RWPE2 (cell line): ENCODE results near the gene IBA57.
A peak's percentile ranks its signal among the peaks of the same experiment; 100 is the strongest.

Experiments
- ATAC-seq: fragments of 200-7000 bp; cut with Tn5 transposase; 3 replicates; pipeline ENCODE4 v1.9.1; 2021; ENCODE audit warnings: low read depth
- DNase-seq: peaks from one replicate; pipeline ENCODE4 v3.0.0-alpha.2; 2020; ENCODE audit warnings: low spot score
- H3K27ac ChIP-seq: fragments of 450-650 bp; 2 replicates; pipeline ENCODE4 v1.5.1; 2017; ENCODE audit warnings: mild to moderate bottlenecking; ENCODE audit not compliant: poor library complexity, severe bottlenecking
- H3K27me3 ChIP-seq: fragments of 250-450 bp; sonication (Bioruptor Pico); 2 replicates; pipeline ENCODE4 v1.5.1; 2021; ENCODE audit warnings: mild to moderate bottlenecking, moderate library complexity; ENCODE audit not compliant: insufficient read depth, poor library complexity, severe bottlenecking
- H3K36me3 ChIP-seq: fragments of 250-450 bp; sonication (Bioruptor Pico); 2 replicates; pipeline ENCODE4 v1.5.1; 2020; ENCODE audit warnings: low read depth, mild to moderate bottlenecking, moderate library complexity
- H3K4me1 ChIP-seq: fragments of 250-450 bp; sonication (Bioruptor Pico); 2 replicates; pipeline ENCODE4 v1.5.1; 2021; ENCODE audit warnings: mild to moderate bottlenecking, moderate library complexity; ENCODE audit not compliant: insufficient read depth, poor library complexity, severe bottlenecking
- H3K4me3 ChIP-seq: fragments of 250-450 bp; sonication (Bioruptor Pico); 2 replicates; pipeline ENCODE4 v1.5.1; 2021; ENCODE audit warnings: mild to moderate bottlenecking, moderate library complexity; ENCODE audit not compliant: severe bottlenecking
- H3K9me3 ChIP-seq: fragments of 250-450 bp; sonication (Bioruptor Pico); 2 replicates; pipeline ENCODE4 v1.5.1; 2021; ENCODE audit warnings: mild to moderate bottlenecking, moderate library complexity; ENCODE audit not compliant: severe bottlenecking
- TF ChIP-seq, protein P1 (sequence below): fragments of 450-650 bp; IDR thresholded peaks from one replicate; pipeline ENCODE4 v1.5.1; 2017; ENCODE audit warnings: mild to moderate bottlenecking, moderate library complexity; ENCODE audit not compliant: poor library complexity, severe bottlenecking

The IBA57 gene

GRCh38 chr1:228165372-228166169, at the start of gene IBA57:
TSS of gene IBA57 (plus strand) at chr1:228165804. CDS start at chr1:228165817, 13 bp downstream.
- peak within 1 kb of the TSS; percentile 81 for H3K4me3 ChIP-seq
- no peaks in the 10 kb centered on the region for H3K36me3 ChIP-seq
- TF ChIP-seq, protein P1, sequence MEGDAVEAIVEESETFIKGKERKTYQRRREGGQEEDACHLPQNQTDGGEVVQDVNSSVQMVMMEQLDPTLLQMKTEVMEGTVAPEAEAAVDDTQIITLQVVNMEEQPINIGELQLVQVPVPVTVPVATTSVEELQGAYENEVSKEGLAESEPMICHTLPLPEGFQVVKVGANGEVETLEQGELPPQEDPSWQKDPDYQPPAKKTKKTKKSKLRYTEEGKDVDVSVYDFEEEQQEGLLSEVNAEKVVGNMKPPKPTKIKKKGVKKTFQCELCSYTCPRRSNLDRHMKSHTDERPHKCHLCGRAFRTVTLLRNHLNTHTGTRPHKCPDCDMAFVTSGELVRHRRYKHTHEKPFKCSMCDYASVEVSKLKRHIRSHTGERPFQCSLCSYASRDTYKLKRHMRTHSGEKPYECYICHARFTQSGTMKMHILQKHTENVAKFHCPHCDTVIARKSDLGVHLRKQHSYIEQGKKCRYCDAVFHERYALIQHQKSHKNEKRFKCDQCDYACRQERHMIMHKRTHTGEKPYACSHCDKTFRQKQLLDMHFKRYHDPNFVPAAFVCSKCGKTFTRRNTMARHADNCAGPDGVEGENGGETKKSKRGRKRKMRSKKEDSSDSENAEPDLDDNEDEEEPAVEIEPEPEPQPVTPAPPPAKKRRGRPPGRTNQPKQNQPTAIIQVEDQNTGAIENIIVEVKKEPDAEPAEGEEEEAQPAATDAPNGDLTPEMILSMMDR = peak; percentile 85
- peak; percentile 70 for ATAC-seq
- H3K27ac ChIP-seq = peak within 1 kb of the TSS; percentile 94
- no peaks in the 10 kb centered on the region for H3K27me3 ChIP-seq
- H3K9me3 ChIP-seq = no peaks in the 10 kb centered on the region
- H3K4me1 ChIP-seq = peaks cover 21% of the 10 kb centered on the region
- DNase-seq = peak; percentile 95

- TF ChIP-seq, protein P1 = no peak
- Histone ChIP-seq H3K27ac (no peak overlapping the region), H3K4me1 (no peaks in the 10 kb centered on the region), H3K9me3 (no peaks in the 10 kb centered on the region), H3K4me3 (no peak overlapping the region), H3K36me3 (no peaks in the 10 kb centered on the region), H3K27me3 (no peaks in the 10 kb centered on the region)
- ATAC-seq = no peak
- no peak for DNase-seq
These were observed 48.3 kb upstream of the IBA57 start for GRCh38 chr1:228117335-228117734.

DNA sequence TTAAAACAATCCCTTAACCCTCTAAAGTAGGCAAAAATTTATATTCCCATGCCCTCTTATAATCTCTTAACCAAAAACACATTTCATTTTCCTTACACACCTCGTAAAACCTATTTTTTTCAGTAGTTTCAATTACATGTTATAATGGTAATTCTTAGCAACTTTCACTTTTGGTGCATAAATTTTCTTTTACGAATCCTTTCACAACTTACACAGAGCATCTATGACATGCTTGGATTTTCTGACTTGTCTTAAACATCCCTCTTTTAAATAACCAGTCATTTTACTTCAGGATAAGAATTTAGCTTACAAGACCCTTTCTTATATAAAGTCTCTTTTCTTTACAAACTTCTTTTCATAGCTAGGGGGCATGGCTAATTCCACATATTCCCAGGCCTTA, 47.6 kb upstream of the IBA57 start:
- TF ChIP-seq, protein P1 = no peak
- no peak overlapping the region for H3K27ac ChIP-seq
- DNase-seq (no peak), ATAC-seq (no peak)
- no peaks in the 10 kb centered on the region for H3K4me1 ChIP-seq
- H3K27me3 ChIP-seq = no peaks in the 10 kb centered on the region
- H3K9me3 ChIP-seq = no peaks in the 10 kb centered on the region
- no peak overlapping the region for H3K4me3 ChIP-seq
- no peaks in the 10 kb centered on the region for H3K36me3 ChIP-seq

GRCh38 chr1:228120351-228120750, 45.3 kb upstream of the IBA57 start:
- DNase-seq (no peak), ATAC-seq (no peak)
- H3K27me3 ChIP-seq = no peaks in the 10 kb centered on the region
- no peaks in the 10 kb centered on the region for H3K4me1 ChIP-seq
- H3K9me3 ChIP-seq = no peaks in the 10 kb centered on the region
- TF ChIP-seq, protein P1 = no peak
- no peak overlapping the region for H3K4me3 ChIP-seq
- no peaks in the 10 kb centered on the region for H3K36me3 ChIP-seq
- no peak overlapping the region for H3K27ac ChIP-seq

- Histone ChIP-seq H3K4me3 (no peak overlapping the region), H3K27ac (no peak overlapping the region)
- TF ChIP-seq, protein P1 = no peak
These were observed 44.6 kb upstream of the IBA57 start for GRCh38 chr1:228120857-228121489.

More at GRCh38 chr1:228120857-228121489, 44.6 kb upstream of the IBA57 start:
- Histone ChIP-seq H3K27me3 (no peaks in the 10 kb centered on the region), H3K4me1 (no peaks in the 10 kb centered on the region), H3K36me3 (no peaks in the 10 kb centered on the region), H3K9me3 (no peaks in the 10 kb centered on the region)
- DNase-seq = no peak
- ATAC-seq = no peak
